ENCODE measurements around the gene NFU1. TPM values are rescaled to one million over a fixed set of nuclear protein-coding genes. Genes with fewer than 3 reads are reported as not detected.
"Not testable (repeated sequence)": the region's sequence is repeated elsewhere in the genome, so short reads cannot be mapped to it uniquely, and the experiment has no call there.

Gene NFU1
- total RNA-seq, 2 donors from 2014 or later = 31.8 to 43.0 TPM

GRCh38 chr2:69372767-69373166 is 64.5 kb downstream of the NFU1 start:
- no peak for DNase-seq (ENCODE audit: low spot score)
- Histone ChIP-seq H3K27ac (no peak overlapping the region), H3K4me1 (peaks cover 0 to 14% of the 10 kb centered on the region in 2 donors), H3K36me3 (peaks cover 50% of the 10 kb centered on the region), H3K4me3 (no peak overlapping the region), H3K9me3 (no peaks in the 10 kb centered on the region), H3K27me3 (no peaks in the 10 kb centered on the region)
- no peak for TF ChIP-seq CTCF (IDR thresholded peaks at IDR 0.05)

- no peak overlapping the region for H3K27ac ChIP-seq
- no peaks in the 10 kb centered on the region for H3K4me1 ChIP-seq
- no peak overlapping the region for H3K4me3 ChIP-seq
- no peak for TF ChIP-seq CTCF (IDR thresholded peaks at IDR 0.05)
- H3K9me3 ChIP-seq = no peaks in the 10 kb centered on the region
- no peak for DNase-seq (ENCODE audit: low spot score)
- peaks cover 68% of the 10 kb centered on the region for H3K36me3 ChIP-seq
- H3K27me3 ChIP-seq = no peaks in the 10 kb centered on the region
Measured at GRCh38 chr2:69369802-69370201, 67.4 kb downstream of the NFU1 start.

GRCh38 chr2:69368588-69368987 is 68.6 kb downstream of the NFU1 start:
- no peaks in the 10 kb centered on the region for H3K4me1 ChIP-seq
- no peak overlapping the region for H3K27ac ChIP-seq
- peaks cover 68% of the 10 kb centered on the region for H3K36me3 ChIP-seq
- no peak for DNase-seq (ENCODE audit: low spot score)
- no peak overlapping the region for H3K4me3 ChIP-seq
- no peak for TF ChIP-seq CTCF (IDR thresholded peaks at IDR 0.05)
- no peaks in the 10 kb centered on the region for H3K9me3 ChIP-seq
- H3K27me3 ChIP-seq = no peaks in the 10 kb centered on the region

GRCh38 chr2:69359371-69359770 is 77.9 kb downstream of the NFU1 start:
- H3K27ac ChIP-seq = no peak overlapping the region
- H3K27me3 ChIP-seq = no peaks in the 10 kb centered on the region
- no peaks in the 10 kb centered on the region for H3K9me3 ChIP-seq
- no peaks in the 10 kb centered on the region for H3K4me1 ChIP-seq
- DNase-seq (ENCODE audit: low spot score) = no peak
- peaks cover 79% of the 10 kb centered on the region for H3K36me3 ChIP-seq
- no peak for TF ChIP-seq CTCF (IDR thresholded peaks at IDR 0.05)
- H3K4me3 ChIP-seq = no peak overlapping the region

- Histone ChIP-seq H3K36me3 (peaks cover 84% of the 10 kb centered on the region), H3K4me1 (no peaks in the 10 kb centered on the region), H3K9me3 (no peaks in the 10 kb centered on the region), H3K27ac (no peak overlapping the region), H3K4me3 (no peak overlapping the region), H3K27me3 (no peaks in the 10 kb centered on the region)
- TF ChIP-seq CTCF (IDR thresholded peaks at IDR 0.05) = no peak
- no peak for DNase-seq (ENCODE audit: low spot score)
Measured at GRCh38 chr2:69358914-69359313, 78.3 kb downstream of the NFU1 start.

- H3K36me3 ChIP-seq = peaks cover 69% of the 10 kb centered on the region
- no peak overlapping the region for H3K4me3 ChIP-seq
- DNase-seq (ENCODE audit: low spot score) = no peak
- H3K27ac ChIP-seq = no peak overlapping the region
- TF ChIP-seq CTCF (IDR thresholded peaks at IDR 0.05) = no peak
- no peaks in the 10 kb centered on the region for H3K4me1 ChIP-seq
- no peaks in the 10 kb centered on the region for H3K9me3 ChIP-seq
- no peaks in the 10 kb centered on the region for H3K27me3 ChIP-seq
Measured at GRCh38 chr2:69356471-69356870, 80.8 kb downstream of the NFU1 start.

- not testable (repeated sequence) for H3K4me1 ChIP-seq; H3K4me3 ChIP-seq; H3K27me3 ChIP-seq; H3K27ac ChIP-seq; H3K9me3 ChIP-seq; DNase-seq (ENCODE audit: low spot score)
- peaks cover 61% of the 10 kb centered on the region for H3K36me3 ChIP-seq
Measured at GRCh38 chr2:69354976-69355375, 82.3 kb downstream of the NFU1 start.

All from right atrium auricular region (tissue), 2 donors.